Activated gamma-delta T cell treated with anti-CD3 and anti-CD28 coated beads, Interleukin-2, amount 50 U/mL, for 16 hours (primary cell): ENCODE measurements around the gene INSC.

Experiments
- DNase-seq: peaks from one replicate; pipeline ENCODE4 v3.0.0-alpha.2; 2020; ENCODE audit warnings: low read depth

INSC gene

GRCh38 chr11:15108592-15109130, 6.1 kb upstream of the INSC start:
- no peak for DNase-seq

- DNase-seq = no peak
These were observed 5.1 kb upstream of the INSC start for GRCh38 chr11:15109602-15110001.

GRCh38 chr11:15111215-15111614, 3.5 kb upstream of the INSC start:
- DNase-seq = no peak

- no peak for DNase-seq
These were observed 2.6 kb upstream of the INSC start for GRCh38 chr11:15112131-15112541.

- DNase-seq = no peak
These were observed 1.3 kb upstream of the INSC start for GRCh38 chr11:15113381-15113780.

GRCh38 chr11:15115686-15116085, 963 bp downstream of the INSC start:
- DNase-seq = no peak

GRCh38 chr11:15117751-15118150, 3.0 kb downstream of the INSC start:
- DNase-seq = no peak

GRCh38 chr11:15118431-15118830, 3.7 kb downstream of the INSC start:
- DNase-seq = no peak

GRCh38 chr11:15119352-15119751, 4.6 kb downstream of the INSC start:
- DNase-seq = no peak

- DNase-seq = no peak
These were observed 5.1 kb downstream of the INSC start for GRCh38 chr11:15119826-15120225.

- no peak for DNase-seq
These were observed 9.1 kb downstream of the INSC start for GRCh38 chr11:15123849-15124248.

- no peak for DNase-seq
These were observed 9.8 kb downstream of the INSC start for GRCh38 chr11:15124528-15124927.

- no peak for DNase-seq
These were observed 12.6 kb downstream of the INSC start for GRCh38 chr11:15127341-15127740.

- no peak for DNase-seq
These were observed 13.9 kb downstream of the INSC start for GRCh38 chr11:15128621-15129020.

- DNase-seq = no peak
These were observed 21.4 kb downstream of the INSC start for GRCh38 chr11:15136166-15136565.

GRCh38 chr11:15139096-15139770, 24.5 kb downstream of the INSC start:
- DNase-seq = no peak

- DNase-seq = no peak
These were observed 25.4 kb downstream of the INSC start for GRCh38 chr11:15139958-15140659.

- no peak for DNase-seq
These were observed 26.7 kb downstream of the INSC start for GRCh38 chr11:15141381-15141780.

- no peak for DNase-seq
These were observed 28.1 kb downstream of the INSC start for GRCh38 chr11:15142838-15143237.

GRCh38 chr11:15143855-15144254, 29.1 kb downstream of the INSC start:
- no peak for DNase-seq

GRCh38 chr11:15144347-15144746, 29.6 kb downstream of the INSC start:
- DNase-seq = no peak

GRCh38 chr11:15145151-15145550, 30.4 kb downstream of the INSC start:
- no peak for DNase-seq

- no peak for DNase-seq
These were observed 30.9 kb downstream of the INSC start for GRCh38 chr11:15145615-15146014.
